GM19238 (cell line): ENCODE results near the gene VWA3A.
"Not testable (repeated sequence)": the region's sequence is repeated elsewhere in the genome, so short reads cannot be mapped to it uniquely, and the experiment has no call there.

Experiments used
- DNase-seq: peaks from one replicate; pipeline ENCODE4 v3.0.0; 2011; ENCODE audit warnings: low spot score; ENCODE audit not compliant: insufficient read length

The VWA3A gene

GRCh38 chr16:22183335-22183734 lies 91.0 kb downstream of the VWA3A start:
- no peak for DNase-seq

GRCh38 chr16:22183901-22184614 lies 91.7 kb downstream of the VWA3A start:
- no peak for DNase-seq

- DNase-seq = no peak
Measured at GRCh38 chr16:22184615-22184968, 92.3 kb downstream of the VWA3A start.

- no peak for DNase-seq
Measured at GRCh38 chr16:22186517-22186916, 94.2 kb downstream of the VWA3A start.

GRCh38 chr16:22188267-22188594 lies 95.9 kb downstream of the VWA3A start:
- DNase-seq = no peak

GRCh38 chr16:22188595-22189442 lies 96.5 kb downstream of the VWA3A start:
- DNase-seq = peak; percentile 45

GRCh38 chr16:22189473-22190080 lies 97.2 kb downstream of the VWA3A start:
- DNase-seq = no peak

GRCh38 chr16:22190081-22190775 lies 97.9 kb downstream of the VWA3A start:
- DNase-seq = peak; percentile 69

- DNase-seq = peak; percentile 70
Measured at GRCh38 chr16:22190776-22191531, 98.6 kb downstream of the VWA3A start.

- DNase-seq = no peak
Measured at GRCh38 chr16:22191532-22192260, 99.4 kb downstream of the VWA3A start.

GRCh38 chr16:22192261-22193062 lies 100.1 kb downstream of the VWA3A start:
- DNase-seq = no peak

- DNase-seq = no peak
Measured at GRCh38 chr16:22193063-22193411, 100.7 kb downstream of the VWA3A start.

GRCh38 chr16:22194707-22195444 lies 102.5 kb downstream of the VWA3A start:
- no peak for DNase-seq

GRCh38 chr16:22195445-22195694 lies 103.0 kb downstream of the VWA3A start:
- DNase-seq = no peak

- no peak for DNase-seq
Measured at GRCh38 chr16:22195695-22196558, 103.6 kb downstream of the VWA3A start.

GRCh38 chr16:22196559-22197168 lies 104.3 kb downstream of the VWA3A start:
- DNase-seq = not testable (repeated sequence)

- no peak for DNase-seq
Measured at GRCh38 chr16:22198547-22199293, 106.4 kb downstream of the VWA3A start.
